Central memory CD8-positive, alpha-beta T cell (primary cell): Measurements from ENCODE around the gene PCDHGB1.

Source experiments
- ATAC-seq: fragments of 150-1000 bp; cut with Tn5 transposase; replicated peaks from 2 replicates; pipeline ENCODE4 v1.10.0; 2022; ENCODE audit warnings: mild to moderate bottlenecking, moderate FRiP score, moderate number of reproducible peaks; ENCODE audit not compliant: poor library complexity, severe bottlenecking; ENCODE audit errors: extremely low read depth
- DNase-seq, 2 donors: peaks; one replicate each; pipeline ENCODE4 v3.0.0; 2021; ENCODE audit warnings: low spot score in 2 of 2
- H3K27ac Mint-ChIP-seq: one replicate; pipeline ENCODE4 v1.8.0; 2022; ENCODE audit warnings: low read depth, mild to moderate bottlenecking, moderate library complexity, mixed read lengths
- H3K27me3 Mint-ChIP-seq: one replicate; pipeline ENCODE4 v1.8.0; 2022; ENCODE audit warnings: mixed read lengths
- H3K36me3 Mint-ChIP-seq: one replicate; pipeline ENCODE4 v1.8.0; 2022; ENCODE audit warnings: mild to moderate bottlenecking, moderate library complexity, mixed read lengths; ENCODE audit not compliant: insufficient read depth
- H3K4me1 Mint-ChIP-seq: one replicate; pipeline ENCODE4 v1.8.0; 2022; ENCODE audit warnings: mixed read lengths
- H3K4me3 Mint-ChIP-seq: one replicate; pipeline ENCODE4 v1.8.0; 2022; ENCODE audit warnings: mild to moderate bottlenecking, moderate library complexity, mixed read lengths
- H3K9me3 Mint-ChIP-seq: one replicate; pipeline ENCODE4 v1.8.0; 2022; ENCODE audit warnings: mixed read lengths

The PCDHGB1 gene

DNA sequence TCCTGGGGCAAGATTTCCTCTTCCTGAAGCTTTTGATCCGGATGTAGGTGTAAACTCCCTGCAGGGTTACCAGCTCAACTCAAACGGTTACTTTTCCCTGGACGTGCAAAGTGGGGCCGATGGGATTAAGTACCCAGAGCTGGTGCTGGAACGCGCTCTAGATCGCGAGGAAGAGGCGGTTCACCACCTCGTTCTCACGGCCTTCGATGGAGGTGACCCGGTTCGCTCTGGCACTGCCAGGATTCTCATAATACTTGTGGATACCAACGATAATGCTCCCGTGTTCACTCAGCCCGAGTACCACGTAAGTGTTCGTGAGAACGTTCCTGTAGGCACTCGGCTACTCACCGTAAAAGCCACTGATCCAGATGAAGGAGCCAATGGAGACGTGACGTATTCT is 5.7 kb downstream of the PCDHGB1 start:
- H3K27ac Mint-ChIP-seq = no peak overlapping the region
- peaks cover under 1% of the 10 kb centered on the region for H3K36me3 Mint-ChIP-seq
- peaks cover 78% of the 10 kb centered on the region for H3K27me3 Mint-ChIP-seq

DNA sequence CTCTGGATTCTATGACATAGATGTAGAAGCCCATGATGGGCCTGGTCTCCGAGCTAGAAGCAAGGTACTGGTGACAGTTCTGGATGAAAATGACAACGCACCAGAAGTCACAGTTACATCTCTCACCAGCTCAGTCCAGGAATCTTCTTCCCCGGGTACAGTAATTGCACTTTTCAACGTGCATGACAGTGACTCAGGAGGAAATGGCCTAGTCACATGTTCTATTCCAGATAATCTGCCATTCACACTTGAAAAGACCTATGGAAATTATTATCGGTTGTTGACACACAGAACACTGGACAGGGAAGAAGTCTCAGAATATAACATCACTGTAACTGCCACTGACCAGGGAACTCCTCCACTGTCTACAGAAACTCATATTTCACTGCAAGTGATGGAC is 6.2 kb downstream of the PCDHGB1 start:
- no peak for ATAC-seq
- Mint-ChIP-seq H3K36me3 (peaks cover 3% of the 10 kb centered on the region), H3K4me1 (peaks cover 6% of the 10 kb centered on the region), H3K4me3 (no peak overlapping the region), H3K27me3 (peaks cover 78% of the 10 kb centered on the region), H3K27ac (no peak overlapping the region), H3K9me3 (peaks cover 6% of the 10 kb centered on the region)
- no peak for DNase-seq

More for the DNA sequence above, 5.7 kb downstream of the PCDHGB1 start:
- Mint-ChIP-seq H3K9me3 (peaks cover 6% of the 10 kb centered on the region), H3K4me3 (no peak overlapping the region), H3K4me1 (peaks cover 6% of the 10 kb centered on the region)
- DNase-seq (no peak), ATAC-seq (no peak)

DNA sequence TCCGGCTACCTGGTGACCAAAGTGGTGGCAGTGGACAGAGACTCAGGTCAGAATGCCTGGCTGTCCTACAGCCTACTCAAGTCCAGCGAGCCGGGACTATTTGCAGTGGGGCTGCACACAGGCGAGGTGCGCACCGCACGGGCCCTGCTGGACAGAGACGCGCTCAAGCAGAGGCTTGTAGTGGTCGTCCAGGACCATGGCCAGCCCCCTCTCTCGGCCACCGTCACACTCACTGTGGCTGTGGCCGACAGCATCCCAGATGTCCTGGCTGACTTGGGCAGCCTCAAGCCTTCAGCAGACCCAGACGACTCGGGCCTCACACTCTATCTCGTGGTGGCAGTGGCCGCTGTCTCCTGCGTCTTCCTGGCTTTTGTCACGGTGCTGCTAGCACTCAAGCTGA is 7.1 kb downstream of the PCDHGB1 start:
- H3K27me3 Mint-ChIP-seq = peaks cover 84% of the 10 kb centered on the region
- no peak for DNase-seq
- peaks cover 6% of the 10 kb centered on the region for H3K4me1 Mint-ChIP-seq
- peaks cover 5% of the 10 kb centered on the region for H3K36me3 Mint-ChIP-seq
- no peak overlapping the region for H3K27ac Mint-ChIP-seq
- no peak for ATAC-seq
- H3K4me3 Mint-ChIP-seq = no peak overlapping the region
- H3K9me3 Mint-ChIP-seq = peaks cover 6% of the 10 kb centered on the region

DNA sequence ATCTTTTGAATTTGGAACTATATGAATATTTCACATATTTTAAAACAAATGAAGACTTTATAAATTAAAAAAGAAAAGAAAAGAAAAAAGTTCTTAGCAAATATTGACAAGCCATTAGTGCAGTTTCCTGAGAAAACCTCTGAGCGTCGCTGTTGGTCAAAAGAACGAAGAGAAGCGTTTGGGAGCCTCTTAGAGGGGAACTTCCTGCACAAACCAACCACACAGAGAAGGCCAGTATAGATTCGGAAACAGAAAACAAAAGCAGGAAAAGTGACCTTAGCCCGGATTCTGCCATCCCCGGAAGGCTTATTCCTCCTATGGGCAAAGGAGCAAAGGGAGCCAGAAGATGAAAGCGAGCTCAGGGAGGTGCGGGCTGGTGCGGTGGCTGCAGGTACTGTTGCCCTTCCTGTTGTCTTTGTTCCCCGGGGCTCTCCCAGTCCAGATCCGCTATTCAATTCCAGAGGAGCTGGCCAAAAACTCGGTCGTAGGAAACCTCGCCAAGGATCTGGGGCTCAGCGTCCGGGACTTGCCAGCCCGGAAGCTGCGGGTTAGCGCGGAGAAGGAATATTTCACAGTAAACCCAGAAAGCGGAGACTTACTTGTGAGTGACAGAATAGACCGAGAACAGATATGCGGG is 10.0 kb downstream of the PCDHGB1 start, which contains the start of gene PCDHGB2:
TSS of gene PCDHGB2 (plus strand) at position 205 of the 637 bp plus-strand sequence. CDS start at position 347, 142 bp downstream.
- ATAC-seq = no peak
- Mint-ChIP-seq H3K27me3 (peaks cover 85% of the 10 kb centered on the region), H3K36me3 (peaks cover 8% of the 10 kb centered on the region), H3K9me3 (peaks cover 14% of the 10 kb centered on the region), H3K4me1 (peaks cover 6% of the 10 kb centered on the region), H3K27ac (peak within 1 kb of the TSS; percentile 87), H3K4me3 (peak within 1 kb of the TSS; percentile 79)
- no peak for DNase-seq

DNA sequence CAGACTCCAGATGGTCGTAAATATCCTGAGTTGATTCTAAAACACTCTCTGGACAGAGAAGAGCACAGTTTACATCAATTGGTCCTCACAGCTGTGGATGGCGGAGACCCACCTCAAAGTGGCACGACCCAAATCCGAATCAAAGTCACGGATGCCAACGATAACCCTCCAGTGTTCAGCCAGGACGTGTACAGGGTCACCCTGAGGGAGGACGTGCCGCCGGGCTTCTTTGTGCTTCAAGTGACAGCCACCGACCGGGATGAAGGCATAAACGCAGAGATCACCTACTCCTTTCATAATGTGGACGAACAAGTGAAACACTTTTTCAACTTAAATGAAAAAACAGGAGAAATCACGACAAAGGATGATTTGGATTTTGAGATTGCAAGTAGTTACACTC is 10.8 kb downstream of the PCDHGB1 start:
- no peak for DNase-seq
- no peak for ATAC-seq
- Mint-ChIP-seq H3K36me3 (peaks cover 12% of the 10 kb centered on the region), H3K4me3 (peak overlapping the region; percentile 79), H3K27ac (no peak overlapping the region), H3K9me3 (peaks cover 18% of the 10 kb centered on the region), H3K27me3 (peaks cover 87% of the 10 kb centered on the region), H3K4me1 (peaks cover 6% of the 10 kb centered on the region)

DNA sequence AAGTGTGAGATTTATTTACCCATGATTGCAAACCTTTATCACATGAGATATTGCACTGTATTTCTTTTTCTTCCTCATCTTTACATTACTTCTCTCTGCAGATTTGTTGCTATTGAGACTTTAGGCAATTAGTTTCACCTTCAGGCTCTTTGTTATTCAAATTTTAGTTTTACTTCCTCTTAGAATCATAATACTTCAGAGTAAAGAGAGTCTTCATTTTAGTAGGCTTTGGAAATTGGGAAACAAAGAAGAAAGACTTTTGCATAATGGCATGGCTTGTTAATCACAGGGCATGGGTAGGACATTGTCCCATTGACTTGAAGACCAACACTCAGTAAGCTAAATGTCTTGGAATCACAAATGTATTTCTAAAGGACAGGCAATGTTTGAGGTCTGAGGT is 12.8 kb downstream of the PCDHGB1 start:
- peaks cover 14% of the 10 kb centered on the region for H3K36me3 Mint-ChIP-seq
- no peak overlapping the region for H3K27ac Mint-ChIP-seq
- peaks cover 90% of the 10 kb centered on the region for H3K27me3 Mint-ChIP-seq
- ATAC-seq (no peak), DNase-seq (no peak)
- H3K4me1 Mint-ChIP-seq = peaks cover 6% of the 10 kb centered on the region
- no peak overlapping the region for H3K4me3 Mint-ChIP-seq
- peaks cover 20% of the 10 kb centered on the region for H3K9me3 Mint-ChIP-seq

DNA sequence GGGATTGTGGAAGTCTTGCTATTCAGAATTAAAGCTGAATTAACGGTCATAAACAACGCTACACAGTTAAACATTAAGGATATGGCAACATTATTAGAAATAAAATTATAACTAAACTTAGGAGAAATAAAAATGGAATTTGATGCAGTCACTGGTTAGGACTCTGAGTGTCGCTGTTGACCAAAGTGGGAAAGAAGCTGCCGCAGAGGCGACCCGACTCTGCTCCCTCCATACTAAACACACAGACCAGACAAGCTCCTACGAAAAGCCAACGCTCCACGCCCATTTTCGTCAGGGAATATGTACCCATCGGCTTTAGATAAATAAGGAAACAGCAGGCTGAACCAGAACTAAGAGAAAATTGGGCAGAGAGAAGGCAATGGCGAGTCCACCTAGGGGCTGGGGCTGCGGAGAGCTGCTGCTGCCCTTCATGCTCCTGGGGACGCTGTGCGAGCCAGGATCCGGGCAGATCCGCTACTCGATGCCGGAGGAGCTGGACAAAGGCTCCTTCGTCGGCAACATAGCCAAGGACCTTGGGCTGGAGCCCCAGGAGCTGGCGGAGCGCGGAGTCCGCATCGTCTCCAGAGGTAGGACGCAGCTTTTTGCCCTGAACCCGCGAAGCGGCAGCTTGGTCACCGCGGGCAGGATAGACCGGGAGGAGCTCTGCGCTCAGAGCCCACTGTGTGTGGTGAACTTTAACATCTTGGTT is 14.2 kb downstream of the PCDHGB1 start, which contains the start of gene PCDHGA5:
TSS of gene PCDHGA5 (plus strand) at position 211 of the 709 bp plus-strand sequence. CDS start at position 380, 169 bp downstream.
- Mint-ChIP-seq H3K36me3 (peaks cover 14% of the 10 kb centered on the region), H3K4me1 (peaks cover 6% of the 10 kb centered on the region), H3K27me3 (peaks cover 86% of the 10 kb centered on the region), H3K9me3 (peaks cover 20% of the 10 kb centered on the region), H3K27ac (no peak within 1 kb of the TSS), H3K4me3 (no peak within 1 kb of the TSS)
- ATAC-seq = no peak
- no peak for DNase-seq

DNA sequence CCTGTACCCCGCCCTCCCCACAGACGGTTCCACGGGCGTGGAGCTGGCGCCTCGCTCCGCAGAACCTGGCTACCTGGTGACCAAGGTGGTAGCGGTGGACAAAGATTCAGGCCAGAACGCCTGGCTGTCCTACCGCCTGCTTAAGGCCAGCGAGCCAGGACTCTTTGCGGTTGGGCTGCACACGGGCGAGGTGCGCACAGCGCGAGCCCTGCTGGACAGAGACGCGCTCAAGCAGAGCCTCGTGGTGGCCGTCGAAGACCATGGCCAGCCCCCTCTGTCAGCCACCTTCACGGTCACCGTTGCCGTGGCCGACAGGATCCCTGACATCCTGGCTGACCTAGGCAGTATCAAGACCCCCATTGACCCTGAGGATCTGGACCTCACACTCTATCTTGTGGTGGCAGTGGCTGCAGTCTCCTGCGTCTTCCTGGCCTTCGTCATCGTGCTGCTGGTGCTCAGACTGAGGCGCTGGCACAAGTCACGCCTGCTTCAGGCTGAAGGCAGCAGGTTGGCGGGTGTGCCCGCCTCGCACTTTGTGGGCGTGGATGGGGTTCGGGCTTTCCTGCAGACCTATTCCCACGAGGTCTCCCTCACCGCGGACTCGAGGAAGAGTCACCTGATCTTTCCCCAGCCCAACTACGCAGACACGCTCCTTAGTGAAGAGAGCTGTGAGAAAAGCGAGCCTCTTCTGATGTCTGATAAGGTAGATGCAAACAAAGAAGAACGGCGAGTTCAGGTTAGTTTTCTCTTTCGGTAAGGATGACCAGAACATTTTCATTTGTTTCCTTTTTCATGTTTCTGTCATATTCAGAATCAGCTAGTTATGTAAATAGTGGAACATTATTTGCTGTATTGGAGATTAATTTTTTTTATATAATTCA is 16.4 kb downstream of the PCDHGB1 start:
- no peak for DNase-seq
- H3K9me3 Mint-ChIP-seq = peaks cover 18% of the 10 kb centered on the region

DNA sequence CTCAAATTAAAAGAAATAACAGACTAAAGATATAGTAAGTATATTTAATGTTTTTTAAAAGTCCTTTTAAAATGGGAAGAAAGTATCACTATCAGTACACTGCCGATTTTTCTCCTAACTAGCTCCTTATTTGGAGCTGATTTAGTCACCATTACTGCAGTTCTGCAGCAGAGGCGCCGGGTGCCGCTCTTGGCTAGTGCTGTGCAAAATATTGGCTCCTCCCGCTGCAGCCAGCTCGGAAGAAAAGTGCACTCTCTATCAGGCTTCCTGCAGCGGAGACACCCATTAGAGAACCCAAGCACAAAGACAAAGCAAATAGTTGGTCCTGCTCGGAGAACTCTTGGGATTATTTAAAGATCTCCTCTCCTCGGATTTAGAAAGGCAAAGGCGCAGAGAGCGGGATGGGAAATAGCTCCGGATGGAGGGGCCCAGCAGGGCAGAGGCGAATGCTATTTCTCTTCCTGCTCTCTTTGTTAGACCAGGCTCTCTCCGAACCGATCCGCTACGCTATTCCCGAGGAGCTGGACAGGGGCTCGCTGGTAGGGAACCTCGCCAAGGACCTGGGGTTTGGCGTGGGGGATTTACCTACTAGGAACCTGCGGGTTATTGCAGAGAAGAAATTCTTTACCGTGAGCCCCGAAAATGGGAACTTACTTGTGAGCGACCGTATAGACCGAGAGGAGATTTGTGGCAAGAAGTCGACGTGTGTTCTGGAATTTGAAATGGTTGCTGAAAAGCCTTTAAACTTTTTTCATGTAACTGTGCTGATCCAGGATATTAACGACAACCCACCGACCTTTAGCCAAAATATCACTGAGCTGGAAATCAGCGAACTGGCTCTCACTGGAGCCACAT is 20.3 kb downstream of the PCDHGB1 start, which contains the start of gene PCDHGB3:
TSS of gene PCDHGB3 (plus strand) at position 249 of the 855 bp plus-strand sequence. CDS start at position 402, 153 bp downstream.
- Mint-ChIP-seq H3K9me3 (peaks cover 12% of the 10 kb centered on the region), H3K4me3 (peak within 1 kb of the TSS; percentile 79), H3K27me3 (peaks cover 64% of the 10 kb centered on the region), H3K27ac (no peak within 1 kb of the TSS), H3K36me3 (peaks cover 8% of the 10 kb centered on the region), H3K4me1 (peaks cover 8% of the 10 kb centered on the region)
- ATAC-seq (peak; percentile 70), DNase-seq (no peak)

More for the DNA sequence above, 16.4 kb downstream of the PCDHGB1 start:
- H3K36me3 Mint-ChIP-seq = peaks cover 11% of the 10 kb centered on the region
- H3K4me3 Mint-ChIP-seq = no peak overlapping the region
- peaks cover 8% of the 10 kb centered on the region for H3K4me1 Mint-ChIP-seq
- peaks cover 85% of the 10 kb centered on the region for H3K27me3 Mint-ChIP-seq
- no peak for ATAC-seq
- H3K27ac Mint-ChIP-seq = peak overlapping the region; percentile 25

DNA sequence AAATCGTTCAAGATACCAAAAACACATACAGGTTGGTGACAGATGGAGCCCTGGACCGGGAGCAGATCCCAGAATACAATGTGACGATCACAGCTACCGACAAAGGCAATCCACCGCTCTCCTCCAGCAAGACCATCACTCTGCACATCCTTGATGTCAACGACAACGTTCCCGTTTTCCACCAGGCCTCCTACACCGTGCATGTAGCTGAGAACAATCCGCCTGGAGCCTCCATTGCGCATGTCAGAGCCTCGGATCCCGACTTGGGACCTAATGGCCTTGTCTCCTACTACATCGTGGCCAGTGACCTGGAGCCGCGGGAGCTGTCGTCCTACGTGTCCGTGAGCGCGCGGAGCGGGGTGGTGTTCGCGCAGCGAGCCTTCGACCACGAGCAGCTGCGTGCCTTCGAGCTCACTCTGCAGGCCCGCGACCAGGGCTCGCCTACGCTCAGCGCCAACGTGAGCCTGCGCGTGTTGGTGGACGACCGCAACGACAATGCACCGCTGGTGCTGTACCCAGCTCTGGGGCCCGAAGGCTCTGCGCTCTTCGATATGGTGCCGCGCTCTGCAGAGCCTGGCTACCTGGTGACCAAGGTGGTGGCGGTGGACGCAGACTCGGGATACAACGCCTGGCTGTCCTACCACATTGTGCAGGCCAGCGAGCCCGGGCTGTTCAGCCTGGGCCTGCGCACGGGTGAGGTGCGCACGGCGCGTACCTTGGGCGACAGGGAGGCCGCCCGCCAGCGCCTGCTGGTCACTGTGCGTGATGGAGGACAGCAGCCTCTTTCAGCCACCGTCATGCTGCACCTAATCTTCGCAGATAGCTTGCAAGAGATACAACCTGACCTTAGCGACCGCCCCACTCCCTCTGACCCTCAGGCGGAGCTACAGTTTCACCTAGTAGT is 21.9 kb downstream of the PCDHGB1 start:
- Mint-ChIP-seq H3K27ac (no peak overlapping the region), H3K4me1 (peaks cover 8% of the 10 kb centered on the region), H3K36me3 (peaks cover 2% of the 10 kb centered on the region), H3K27me3 (peaks cover 48% of the 10 kb centered on the region), H3K9me3 (peaks cover 6% of the 10 kb centered on the region), H3K4me3 (no peak overlapping the region)
- DNase-seq (no peak), ATAC-seq (no peak)
